Measurements from ENCODE around the gene SPECC1.
"Not testable (repeated sequence)": the region's sequence is repeated elsewhere in the genome, so short reads cannot be mapped to it uniquely, and the experiment has no call there.

DNA sequence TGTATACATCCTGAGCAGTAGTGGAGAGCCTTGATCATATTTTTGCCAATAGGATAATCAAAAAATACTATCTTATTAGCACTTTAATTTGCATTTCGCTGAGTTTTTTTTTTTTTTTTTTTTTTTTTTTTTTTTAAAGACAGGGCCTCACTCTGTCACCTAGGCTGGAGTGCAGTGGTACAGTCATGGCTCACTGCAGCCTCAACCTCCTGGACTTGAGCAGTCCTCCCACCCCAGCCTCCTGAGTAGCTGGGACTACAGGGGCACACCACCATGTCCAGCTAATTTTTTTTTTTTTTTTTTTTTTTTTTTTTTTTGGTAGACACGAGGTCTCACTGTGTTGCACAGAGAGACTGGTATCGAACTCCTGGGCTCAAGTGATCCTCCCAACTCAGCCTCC is 230.6 kb downstream of the SPECC1 start:
- TF ChIP-seq, protein P1, sequence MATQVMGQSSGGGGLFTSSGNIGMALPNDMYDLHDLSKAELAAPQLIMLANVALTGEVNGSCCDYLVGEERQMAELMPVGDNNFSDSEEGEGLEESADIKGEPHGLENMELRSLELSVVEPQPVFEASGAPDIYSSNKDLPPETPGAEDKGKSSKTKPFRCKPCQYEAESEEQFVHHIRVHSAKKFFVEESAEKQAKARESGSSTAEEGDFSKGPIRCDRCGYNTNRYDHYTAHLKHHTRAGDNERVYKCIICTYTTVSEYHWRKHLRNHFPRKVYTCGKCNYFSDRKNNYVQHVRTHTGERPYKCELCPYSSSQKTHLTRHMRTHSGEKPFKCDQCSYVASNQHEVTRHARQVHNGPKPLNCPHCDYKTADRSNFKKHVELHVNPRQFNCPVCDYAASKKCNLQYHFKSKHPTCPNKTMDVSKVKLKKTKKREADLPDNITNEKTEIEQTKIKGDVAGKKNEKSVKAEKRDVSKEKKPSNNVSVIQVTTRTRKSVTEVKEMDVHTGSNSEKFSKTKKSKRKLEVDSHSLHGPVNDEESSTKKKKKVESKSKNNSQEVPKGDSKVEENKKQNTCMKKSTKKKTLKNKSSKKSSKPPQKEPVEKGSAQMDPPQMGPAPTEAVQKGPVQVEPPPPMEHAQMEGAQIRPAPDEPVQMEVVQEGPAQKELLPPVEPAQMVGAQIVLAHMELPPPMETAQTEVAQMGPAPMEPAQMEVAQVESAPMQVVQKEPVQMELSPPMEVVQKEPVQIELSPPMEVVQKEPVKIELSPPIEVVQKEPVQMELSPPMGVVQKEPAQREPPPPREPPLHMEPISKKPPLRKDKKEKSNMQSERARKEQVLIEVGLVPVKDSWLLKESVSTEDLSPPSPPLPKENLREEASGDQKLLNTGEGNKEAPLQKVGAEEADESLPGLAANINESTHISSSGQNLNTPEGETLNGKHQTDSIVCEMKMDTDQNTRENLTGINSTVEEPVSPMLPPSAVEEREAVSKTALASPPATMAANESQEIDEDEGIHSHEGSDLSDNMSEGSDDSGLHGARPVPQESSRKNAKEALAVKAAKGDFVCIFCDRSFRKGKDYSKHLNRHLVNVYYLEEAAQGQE (IDR thresholded peaks at IDR 0.05; ENCODE audit: low read depth, low read length): not testable (repeated sequence)
- TF ChIP-seq POLR2AphosphoS5 (IDR thresholded peaks at IDR 0.05; ENCODE audit: low read length); BHLHE40 (IDR thresholded peaks at IDR 0.05; ENCODE audit: borderline replicate concordance in 1 of 2, low read depth in 2 of 2, low read length in 1 of 2): not testable (repeated sequence)
- TF ChIP-seq, protein P2, sequence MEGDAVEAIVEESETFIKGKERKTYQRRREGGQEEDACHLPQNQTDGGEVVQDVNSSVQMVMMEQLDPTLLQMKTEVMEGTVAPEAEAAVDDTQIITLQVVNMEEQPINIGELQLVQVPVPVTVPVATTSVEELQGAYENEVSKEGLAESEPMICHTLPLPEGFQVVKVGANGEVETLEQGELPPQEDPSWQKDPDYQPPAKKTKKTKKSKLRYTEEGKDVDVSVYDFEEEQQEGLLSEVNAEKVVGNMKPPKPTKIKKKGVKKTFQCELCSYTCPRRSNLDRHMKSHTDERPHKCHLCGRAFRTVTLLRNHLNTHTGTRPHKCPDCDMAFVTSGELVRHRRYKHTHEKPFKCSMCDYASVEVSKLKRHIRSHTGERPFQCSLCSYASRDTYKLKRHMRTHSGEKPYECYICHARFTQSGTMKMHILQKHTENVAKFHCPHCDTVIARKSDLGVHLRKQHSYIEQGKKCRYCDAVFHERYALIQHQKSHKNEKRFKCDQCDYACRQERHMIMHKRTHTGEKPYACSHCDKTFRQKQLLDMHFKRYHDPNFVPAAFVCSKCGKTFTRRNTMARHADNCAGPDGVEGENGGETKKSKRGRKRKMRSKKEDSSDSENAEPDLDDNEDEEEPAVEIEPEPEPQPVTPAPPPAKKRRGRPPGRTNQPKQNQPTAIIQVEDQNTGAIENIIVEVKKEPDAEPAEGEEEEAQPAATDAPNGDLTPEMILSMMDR (IDR thresholded peaks at IDR 0.05 in 2 of 3, conservative IDR thresholded peaks at IDR 0.05 in 1 of 3; ENCODE audit: control insufficient read depth in 2 of 3, extremely low read depth in 1 of 3, insufficient read depth in 1 of 3, low read depth in 3 of 3, low read length in 3 of 3): not testable (repeated sequence)
